Activated T-cell treated with anti-CD3 and anti-CD28 coated beads, Interleukin-2, amount 50 U/mL, for 1 hour (primary cell): ENCODE results near the gene PRKAG1.

Experiments
- DNase-seq: peaks from one replicate; pipeline ENCODE4 v3.0.0-alpha.2; 2020

The PRKAG1 gene

DNA sequence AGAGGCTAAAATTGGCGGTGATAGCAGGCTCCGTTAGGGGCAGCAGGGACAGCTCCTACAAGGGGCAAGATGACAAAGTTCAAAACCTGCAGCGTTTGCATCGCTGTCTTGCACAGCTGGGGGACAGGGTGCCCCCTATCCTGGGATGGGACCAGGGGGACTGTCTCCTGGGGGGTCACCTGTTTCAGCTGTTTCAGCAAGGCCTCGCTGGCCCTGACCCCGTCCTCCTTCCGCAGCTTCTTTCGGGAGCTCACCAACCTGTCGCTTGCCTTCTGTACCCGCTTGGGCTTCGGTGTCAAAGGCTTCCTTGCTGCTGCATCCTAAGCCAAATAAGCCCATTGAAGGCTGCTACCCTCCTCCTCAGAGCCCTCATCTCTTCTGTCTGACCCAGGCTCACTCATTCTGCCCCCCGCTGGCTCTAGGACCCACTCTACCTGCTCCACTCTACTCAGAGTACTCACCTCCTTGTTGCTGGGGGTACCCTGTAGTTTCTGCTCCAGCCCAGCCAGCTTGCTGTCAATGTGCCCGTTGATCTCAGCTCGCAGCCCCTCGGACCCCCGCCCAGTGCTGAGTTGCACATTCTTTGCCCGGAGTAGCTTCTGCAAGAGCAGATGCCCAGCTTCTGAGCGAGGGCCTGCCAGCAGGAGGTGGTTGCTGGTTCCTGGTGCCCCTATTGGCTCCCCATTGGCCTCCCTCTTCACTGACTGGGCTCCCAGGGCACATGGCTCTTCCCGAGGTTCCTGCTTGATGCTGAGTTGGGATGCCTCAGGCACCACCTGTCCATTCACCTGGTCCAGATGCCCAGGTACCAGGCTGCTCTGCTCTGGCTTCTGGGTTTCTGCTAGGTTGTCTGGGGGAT is 12.4 kb upstream of the PRKAG1 start:
- DNase-seq: no peak

DNA sequence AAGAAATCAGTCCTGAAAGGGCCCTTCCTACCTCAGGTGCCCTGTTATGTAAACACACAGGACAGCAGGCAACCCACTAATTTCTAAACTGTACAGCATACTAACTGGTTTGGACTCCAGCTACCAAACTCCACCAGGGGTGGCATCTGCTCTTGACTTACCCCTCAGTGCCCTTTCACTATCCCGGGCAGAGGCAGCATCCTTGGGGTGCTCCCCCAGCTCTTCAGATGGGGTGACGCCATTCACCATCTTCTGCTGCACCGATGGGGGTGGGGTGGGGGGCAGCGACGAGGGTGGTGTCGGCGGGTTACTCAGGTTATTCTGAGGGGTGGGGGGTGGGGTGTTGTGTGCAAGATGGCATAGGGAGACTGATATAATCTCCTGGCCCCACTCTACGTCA is 11.5 kb upstream of the PRKAG1 start:
- DNase-seq: no peak

DNA sequence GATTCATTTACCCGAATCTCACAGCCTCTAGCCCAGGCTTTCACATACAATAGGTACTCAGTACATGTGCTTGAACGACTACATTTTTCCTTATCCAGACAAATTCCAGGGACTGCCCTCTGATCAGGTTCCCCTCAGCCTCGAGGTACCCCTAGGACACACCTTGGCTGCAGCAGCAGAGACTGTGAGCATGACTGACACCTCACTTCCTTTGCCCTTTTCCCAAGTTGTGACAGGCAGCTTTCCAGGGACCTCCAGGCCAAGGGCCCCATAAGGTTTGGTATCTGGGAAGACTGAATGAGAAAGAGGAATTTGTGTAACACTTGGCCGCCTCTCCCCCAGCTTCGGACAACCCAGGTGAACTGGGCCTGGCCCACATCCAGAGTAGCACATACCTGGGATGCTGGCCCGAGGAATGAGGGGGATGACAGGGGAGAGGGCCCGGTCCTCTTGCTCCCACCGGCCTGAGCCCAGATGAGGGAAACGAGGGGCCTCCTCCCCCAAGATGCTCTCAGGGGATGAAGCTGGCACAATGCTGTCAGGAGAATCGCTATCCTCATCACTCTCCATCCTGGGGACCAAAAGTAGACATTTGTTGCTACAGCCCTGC is 10.2 kb upstream of the PRKAG1 start:
- DNase-seq: no peak

DNA sequence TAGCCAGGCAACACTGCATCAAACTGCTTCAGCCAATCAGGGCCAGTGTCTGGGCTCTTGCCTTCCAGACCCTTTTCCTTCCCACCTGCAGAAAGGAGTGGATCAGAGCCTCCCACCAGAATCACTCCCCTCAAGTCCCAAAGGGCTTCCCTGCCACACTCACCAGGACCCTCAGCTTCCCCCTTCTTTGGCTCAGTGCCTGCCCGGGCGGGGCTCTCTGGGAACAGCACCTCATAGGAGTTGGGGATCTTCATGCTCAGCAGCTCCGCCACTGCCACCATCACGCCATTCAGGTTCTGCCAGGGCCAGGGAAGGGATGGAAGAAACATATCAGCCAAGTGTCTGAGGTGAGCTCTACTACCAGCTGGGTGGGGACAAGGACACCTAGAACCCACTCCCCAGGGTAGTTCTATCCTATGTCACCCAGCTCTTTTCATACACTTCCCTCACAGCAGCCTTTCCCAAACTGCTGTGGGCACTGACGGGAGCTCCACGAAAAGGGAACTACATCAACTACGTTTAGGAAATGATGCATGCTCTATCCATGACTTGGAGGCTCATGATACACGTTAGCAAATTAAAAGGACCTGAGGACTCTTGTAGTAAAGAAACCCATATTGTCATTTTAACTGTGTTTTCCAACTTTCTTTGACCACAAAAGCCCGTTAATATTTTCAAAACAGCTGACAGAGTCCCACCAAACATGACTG is 9.4 kb upstream of the PRKAG1 start:
- no peak for DNase-seq

DNA sequence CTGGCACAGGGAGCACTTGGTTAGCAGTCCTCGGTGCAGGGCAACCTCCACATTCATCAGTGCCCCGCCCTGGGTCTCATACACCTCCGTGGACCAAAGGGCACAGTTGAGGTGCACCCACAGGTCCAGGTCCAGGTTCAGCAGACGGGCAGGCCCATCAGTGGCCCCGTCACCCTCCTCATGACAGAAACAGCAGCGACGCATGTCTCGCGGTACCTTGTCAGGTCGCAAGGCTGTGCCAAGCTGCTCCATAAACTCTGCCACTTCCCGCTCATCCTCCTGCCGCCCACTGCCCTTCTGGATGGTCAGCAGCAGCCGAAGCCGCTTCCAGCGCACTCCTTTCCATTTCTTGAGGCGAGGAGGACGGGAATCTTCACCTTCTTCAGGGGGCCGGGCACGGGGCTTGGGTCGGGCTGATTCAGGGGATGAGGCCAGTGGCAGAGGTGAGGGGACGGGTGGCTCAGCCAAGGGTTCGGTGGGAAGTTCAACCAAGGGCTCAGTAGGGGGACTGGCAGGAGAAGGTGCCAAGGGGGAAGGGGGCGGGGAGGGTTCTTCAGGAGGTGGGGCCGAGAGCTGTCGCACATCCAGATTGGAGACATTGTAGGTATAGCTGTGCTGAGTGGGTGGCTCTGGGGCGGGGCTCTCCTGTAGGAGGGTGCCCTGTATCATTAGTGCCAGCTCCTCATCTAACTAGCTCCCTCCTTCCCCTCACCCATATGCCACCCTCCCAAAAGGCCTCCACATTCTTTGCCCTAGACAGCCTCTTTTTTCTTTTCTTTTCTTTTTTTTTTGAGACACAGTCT is 8.3 kb upstream of the PRKAG1 start:
- DNase-seq: no peak

DNA sequence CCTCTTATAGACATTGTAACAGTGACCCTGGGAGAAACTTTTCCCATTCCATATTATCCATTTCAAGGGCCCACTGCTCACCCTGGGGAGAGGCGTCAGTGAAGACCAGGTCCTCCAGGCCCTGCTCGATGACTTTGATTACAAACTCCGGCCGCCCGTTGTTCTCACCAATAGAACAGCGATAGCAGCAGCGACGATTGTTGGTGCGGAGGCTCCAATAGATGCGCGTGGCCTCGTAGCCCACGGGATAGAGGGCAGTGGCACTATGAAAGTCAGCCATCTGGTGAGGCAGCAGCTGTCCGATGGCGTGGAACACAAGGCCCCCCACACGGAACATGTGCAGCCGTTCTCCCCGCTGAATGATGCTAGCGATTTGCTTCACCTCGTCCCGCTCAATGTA is 7.5 kb upstream of the PRKAG1 start:
- no peak for DNase-seq

DNA sequence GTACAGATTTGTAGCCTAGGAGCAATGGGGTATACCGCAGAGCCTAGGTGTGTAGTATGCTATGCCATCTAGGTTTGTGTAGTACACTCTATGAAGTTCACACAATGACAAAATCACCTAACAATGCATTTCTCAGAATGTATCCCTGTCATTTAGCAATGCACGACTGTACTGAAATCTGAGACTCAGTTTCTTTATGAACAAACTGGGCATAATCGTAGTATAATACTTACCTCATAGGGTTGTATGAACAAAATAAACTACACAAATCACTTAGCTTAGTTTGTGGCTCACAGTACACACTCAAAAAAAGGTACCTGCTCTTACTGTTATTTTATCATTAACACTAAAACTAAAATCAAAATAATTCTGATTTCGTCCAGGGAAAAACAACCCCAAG is 6.9 kb upstream of the PRKAG1 start:
- DNase-seq: no peak

DNA sequence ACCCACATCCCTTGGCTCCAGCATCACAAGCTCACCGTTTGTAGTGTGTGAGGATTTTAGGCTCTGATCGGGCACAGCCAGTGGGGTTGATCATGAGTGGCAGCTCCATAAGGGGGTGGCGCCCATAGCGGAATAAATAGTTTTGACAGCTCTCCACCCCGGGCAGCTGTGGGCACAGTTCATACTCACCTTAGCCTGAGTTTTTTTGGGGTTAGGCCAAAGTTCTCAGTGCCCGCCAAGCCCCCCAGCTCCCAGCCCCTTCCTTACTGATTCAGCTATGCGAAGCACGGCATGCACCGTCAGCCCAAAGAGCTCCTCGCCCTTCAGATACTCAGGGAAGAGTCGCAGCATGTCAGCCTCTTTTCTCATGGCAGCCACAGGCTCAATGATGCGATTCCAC is 6.0 kb upstream of the PRKAG1 start:
- no peak for DNase-seq

DNA sequence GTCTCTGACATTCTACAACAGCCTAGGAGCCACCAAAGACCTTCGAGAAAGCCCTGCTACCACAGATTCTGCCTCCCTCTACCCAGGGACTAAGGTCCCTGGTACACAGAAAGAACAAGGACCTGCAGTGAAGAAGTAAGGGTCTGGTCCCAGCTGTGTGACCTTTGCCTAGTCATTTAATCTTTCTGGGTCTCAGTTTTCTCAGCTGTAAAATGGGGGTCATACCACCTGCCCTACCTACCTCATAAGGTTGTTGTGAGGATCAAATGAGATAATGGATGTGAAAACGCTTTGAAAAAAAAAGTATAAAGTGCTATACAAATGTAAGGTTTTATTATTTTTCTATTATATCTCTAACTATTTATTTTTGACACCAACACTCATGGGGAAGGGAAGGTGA is 5.2 kb upstream of the PRKAG1 start:
- DNase-seq: no peak

DNA sequence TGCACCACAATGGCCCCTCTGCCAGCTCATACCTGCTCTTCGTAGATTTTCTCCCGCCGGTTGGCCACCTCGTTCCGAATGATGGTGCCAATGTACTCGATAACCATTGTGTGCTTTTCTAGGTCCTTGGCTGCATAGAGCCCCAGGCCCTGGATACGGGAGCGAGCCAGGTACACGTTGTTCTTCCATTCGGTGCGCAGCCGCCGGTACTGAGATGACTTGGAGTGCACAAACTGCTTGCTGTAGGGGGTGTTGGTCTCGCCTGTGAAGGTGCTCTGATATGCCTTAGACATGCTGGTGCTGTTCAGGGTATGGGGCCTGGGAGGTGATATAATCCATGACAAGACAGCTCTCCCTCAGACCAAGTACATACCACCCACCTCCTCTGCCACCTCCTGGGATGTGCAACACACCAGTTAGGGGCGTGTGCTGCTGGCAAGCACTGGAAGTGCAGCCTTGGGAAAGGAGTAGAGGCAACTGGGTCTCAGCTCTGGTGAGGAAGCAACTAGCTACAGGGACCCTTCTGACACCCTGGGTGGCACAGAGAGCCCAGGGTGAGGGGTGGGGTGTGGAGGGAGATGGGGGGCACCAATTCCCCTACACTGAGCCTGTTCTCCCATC is 4.1 kb upstream of the PRKAG1 start:
- DNase-seq: no peak

DNA sequence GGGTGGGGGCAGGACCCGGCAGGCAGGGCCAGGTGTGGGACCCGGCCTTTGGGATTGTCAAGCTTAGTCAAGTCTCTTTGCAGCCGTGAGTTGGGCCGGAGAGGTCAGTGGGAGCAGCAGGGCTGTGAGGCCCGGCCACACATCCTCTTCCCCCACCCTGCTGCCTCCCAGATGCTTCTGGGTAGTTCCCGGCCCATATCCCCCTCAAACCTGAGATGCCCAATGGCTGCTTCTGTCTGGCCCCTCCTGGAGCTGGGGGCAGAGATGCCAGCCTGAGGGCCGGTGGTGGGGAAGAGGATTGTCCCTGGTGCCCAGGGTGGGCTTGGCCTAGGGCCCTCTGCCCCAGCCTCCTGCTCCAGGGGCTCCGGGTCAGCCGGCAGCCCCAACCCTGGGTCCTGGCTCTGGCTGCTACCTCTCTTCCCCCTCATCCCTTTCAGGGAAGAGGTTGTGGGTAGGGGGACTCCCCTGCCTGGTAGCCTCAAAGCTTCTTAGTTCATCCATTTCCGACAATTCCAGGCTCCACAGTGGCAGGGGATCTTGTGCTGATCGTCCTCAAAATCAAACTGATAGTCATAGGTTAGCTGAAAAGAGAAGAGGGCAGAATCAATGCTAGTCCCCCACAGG is 2.8 kb upstream of the PRKAG1 start:
- DNase-seq: peak; percentile 16

DNA sequence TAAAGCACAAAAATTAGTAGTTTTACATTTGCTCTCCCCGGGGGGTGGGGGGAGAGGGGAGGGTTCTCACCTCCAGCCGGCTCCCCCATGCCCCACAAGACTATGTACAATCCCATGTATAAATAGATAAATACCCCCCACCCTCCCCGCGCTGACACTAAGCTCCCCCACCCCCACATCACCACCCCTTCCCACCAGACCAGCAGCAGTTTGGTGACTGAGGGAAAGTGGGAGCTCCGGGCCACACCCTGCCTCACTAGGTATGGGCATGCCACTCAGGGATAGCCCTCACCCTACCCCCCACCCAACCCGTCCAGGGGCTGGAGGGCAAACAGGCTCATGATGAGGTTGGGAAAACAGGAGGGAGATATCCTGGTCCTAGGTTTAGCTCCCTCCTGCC is 1.9 kb upstream of the PRKAG1 start:
- DNase-seq: peak; percentile 16

DNA sequence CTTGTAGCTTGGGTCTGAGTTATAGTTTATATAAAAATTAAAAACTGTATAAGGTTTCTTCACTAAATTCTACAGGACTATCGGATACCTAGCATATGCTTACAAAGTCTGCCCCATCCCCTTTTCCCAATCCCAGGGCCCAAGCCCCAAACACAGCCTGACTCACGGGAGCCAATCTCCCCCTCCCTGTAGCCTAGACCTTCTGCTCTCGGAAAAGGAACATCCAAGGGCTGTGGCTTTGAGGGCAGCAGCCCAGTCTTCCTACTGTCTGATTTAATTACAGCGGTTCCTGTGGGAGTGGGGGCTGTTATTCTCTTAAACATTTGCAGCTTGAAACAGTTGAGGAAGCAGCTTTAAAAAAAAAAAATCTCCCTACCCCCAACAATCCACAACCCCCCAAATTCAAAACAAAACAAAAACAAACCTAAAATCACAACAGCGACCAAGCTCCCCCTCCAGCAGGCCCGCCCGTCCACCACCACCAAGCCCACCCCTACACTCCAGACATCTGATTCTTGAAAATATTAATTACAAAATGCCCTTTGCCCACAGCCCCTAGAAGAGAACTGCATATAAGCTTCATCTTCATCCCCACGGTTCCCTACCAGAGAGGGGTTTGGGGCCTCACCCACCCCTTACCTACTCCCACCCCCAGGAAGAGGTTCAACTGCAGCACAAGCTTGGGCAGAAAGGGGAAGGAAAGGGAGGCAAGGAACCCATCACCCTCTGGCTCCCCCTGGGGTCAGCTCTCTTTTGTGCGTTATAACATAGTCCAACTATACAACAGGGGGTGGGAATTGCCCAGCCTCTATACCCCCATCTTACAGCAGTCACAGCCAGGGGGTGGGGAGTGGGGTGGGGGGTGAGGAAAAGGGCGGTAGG is 1.1 kb upstream of the PRKAG1 start:
- peak; percentile 57 for DNase-seq

DNA sequence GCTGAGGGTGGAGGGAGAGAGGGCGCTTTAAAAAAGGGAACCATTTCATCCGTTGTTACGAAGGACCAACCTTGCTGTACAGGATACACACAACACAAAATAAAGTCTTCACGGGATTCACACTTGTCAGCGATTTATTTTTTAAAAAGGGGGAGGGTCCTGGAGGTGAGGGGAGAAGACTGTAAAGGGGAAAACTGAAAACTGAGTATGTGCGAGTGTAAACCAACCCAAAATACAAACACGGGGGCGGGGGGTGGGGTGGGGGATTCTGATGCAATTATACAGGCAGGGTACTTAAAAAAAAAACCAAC is 499 bp upstream of the PRKAG1 start:
- no peak for DNase-seq

DNA sequence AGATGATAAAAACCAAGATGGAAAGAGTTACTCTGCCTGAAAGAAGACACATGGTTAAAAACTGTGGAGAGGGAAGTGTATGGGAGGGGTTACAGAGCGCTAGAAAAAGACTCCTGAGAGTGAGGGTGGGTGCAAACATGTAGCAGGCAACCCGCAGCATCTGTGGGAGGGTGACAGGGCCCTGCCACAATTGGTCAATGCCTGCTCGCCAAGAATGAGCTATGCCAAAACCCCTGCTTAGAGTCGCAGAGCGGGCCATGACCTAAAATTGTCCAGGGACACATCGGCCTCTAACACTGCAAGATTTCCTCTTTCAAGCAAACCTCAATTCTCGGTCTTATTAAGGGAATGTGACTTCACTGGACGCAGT is 700 bp downstream of the PRKAG1 start:
- DNase-seq: no peak

DNA sequence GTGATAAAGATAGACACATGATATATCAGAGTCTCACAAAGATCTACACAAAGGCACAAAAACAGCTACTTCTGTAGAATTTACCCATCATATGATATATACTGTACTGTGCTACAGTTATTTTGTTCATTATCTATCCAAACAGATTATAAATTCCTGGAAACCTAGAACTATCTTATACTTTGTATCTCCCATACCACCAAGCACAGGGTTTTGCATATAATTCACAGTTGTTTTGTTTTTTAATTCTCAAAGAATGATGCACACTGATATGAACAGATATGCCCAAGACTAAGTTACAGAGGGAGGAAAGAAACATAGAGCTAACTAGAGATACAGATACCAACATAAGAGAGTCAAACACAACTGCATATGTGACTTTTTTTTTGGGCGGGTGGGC is 3.4 kb downstream of the PRKAG1 start:
- DNase-seq: no peak

DNA sequence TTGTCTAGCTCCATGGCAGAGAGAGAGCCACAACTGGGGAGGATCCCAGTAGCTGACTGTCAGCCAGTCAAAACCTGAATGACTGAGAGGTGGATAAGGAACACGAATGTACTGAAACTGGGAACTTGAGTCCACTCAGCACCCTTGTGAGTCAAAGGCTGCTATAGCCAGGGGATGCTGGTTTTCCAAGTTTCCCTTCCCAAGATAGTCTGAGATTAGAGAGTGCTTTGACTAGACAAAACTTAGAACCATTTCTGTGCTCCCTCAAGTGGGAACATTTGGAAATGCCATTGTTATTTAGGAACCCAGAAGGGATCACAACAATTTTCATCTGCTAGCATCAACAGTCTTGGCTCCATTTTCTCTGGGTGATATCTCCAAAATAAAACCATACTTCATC is 4.0 kb downstream of the PRKAG1 start:
- no peak for DNase-seq

DNA sequence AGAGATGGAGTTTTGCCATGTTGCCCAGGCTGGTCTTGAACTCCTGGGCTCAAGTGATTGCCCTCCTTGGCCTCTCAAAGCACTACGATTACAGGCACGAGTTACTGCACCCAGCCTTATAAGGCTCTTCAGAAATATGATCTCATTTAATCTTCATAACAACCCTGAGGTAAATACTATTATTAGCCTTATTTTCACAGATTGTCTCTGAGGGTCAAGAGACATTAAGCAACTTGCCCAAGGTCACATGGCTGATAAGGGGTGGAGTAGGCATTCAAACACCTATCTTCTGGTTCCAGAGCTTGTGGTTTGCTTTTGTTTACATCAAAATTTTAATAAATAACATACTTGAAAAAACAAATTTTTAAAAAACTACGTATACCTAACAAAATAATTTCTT is 5.1 kb downstream of the PRKAG1 start:
- DNase-seq: no peak

DNA sequence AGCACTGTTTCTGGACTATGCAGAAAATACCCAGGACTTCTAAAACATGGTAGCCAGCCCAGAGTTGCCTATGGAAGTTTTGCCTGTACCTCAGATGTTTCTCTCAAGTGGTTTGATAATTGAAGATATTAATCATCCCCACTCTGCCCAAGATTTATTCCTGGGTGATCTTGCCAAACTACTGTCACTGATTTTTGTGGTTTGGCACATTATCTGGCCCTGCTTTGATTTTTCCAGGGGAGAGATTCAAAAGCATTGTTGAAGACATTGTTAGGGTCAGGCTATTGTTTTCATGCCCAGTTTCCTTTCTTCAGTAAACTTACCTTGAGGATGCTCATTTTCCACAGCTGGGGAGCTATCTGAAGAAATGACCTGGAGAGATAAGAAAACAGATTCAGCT is 5.8 kb downstream of the PRKAG1 start:
- DNase-seq: no peak

DNA sequence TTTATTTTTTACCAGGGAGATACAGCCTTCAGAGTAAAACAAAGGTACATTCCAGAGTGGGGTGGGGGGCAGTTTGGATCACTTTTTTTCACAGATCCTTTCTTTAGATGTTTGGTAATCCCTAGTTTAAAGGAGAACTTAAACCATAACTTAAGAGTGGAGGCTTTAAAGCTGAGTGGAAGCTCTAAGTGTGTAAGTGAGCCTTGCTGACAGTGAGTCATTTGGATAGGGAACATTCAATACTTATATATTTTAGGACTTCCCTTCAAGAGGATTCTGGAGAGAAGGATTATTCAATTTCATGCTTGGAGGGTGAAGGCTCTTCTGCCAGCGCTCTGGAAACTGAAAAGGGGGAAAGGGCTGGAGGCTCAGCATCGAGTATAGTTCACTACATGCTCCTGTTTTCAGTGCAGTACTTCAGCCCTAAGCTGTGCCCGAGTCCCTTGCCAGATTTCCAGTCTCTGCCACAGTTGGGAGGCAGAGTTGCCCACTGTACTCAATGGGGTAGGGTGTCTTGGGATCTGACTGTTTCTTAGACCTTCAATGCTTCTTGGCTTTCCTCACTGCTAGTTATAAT is 8.4 kb downstream of the PRKAG1 start:
- no peak for DNase-seq

DNA sequence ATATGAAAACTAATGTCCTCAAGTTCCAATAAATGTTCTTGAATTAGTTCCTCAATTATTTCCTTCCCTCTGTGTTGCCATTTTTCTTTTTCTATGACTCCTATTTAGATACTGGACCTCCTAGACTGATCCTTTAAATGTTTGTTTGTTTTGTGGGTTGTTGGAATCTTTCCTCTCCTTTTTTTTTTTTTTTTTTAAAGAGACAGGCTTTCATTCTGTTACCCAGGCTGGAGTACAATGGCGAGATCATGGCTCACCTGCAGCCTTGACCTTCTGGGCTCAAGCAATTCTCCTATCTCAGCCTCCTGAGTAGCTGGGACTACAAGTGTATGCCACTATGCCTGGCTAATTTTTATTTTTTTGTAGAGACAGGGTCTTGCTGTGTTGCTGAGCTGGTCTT is 9.6 kb downstream of the PRKAG1 start:
- DNase-seq: no peak
